DMS 273 (cell line): ENCODE results near the gene LBX2.

Source experiments
- DNase-seq: peaks from one replicate; lab custom pipeline; 2025; ENCODE audit not compliant: unreplicated experiment; lab: John Stamatoyannopoulos, UW

LBX2 gene

DNA sequence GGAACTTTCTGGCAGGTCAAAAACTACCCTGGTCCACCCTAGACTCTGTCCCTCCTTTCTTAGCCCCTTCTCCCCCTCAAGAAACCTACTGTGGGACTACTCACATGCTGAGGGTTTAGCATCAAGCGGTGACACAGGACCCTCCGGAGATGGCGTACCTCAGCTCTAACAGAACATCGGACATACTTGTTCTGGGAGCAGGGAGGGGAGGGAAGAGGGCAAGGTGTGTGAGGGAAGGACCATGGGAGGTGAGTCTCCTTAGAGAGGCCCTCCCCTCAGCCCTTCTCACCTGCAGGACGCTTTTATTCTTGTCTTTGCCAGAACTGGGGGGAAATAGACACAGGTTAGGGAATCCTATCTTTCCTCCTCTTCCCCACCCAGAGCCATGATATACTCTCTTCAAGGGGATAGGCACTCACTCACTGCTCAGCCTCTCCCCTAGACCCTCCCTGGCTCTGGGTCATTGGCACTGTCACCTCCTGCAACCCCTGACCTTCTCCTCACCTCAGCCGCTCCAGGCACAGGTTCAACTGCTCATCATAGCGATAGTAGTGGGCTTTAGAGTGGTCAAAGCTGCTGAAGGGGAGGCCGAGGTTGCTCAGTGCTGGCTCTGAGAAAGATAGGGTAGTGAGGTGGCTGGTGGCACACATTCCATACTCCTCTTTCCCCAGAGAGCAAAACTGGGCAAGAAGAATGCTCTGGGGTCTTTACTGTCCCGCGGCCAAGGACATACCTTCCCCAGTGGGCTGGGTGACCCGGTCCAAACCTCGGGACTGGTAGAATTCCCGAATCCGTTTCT, 6.2 kb upstream of the LBX2 start:
- DNase-seq = no peak

DNA sequence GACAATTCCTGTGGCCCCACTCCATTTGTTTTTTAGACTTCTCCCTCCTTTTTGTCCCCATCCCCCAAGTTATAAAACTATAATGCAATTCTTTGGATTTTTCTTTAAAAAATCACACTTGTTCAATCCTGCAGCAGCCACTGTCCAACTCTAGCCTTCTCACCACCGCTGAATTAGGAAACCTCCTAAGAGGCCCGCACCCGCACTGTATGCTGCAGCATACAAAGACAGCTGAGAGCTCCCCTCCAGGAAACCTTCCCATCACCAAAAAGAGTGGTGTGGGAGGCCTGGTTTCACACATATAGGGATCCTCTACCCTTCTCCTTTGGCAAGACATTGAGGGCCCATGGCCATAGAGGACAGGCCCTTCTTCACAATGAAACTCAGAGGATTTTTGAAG, 5.2 kb upstream of the LBX2 start:
- no peak for DNase-seq

DNA sequence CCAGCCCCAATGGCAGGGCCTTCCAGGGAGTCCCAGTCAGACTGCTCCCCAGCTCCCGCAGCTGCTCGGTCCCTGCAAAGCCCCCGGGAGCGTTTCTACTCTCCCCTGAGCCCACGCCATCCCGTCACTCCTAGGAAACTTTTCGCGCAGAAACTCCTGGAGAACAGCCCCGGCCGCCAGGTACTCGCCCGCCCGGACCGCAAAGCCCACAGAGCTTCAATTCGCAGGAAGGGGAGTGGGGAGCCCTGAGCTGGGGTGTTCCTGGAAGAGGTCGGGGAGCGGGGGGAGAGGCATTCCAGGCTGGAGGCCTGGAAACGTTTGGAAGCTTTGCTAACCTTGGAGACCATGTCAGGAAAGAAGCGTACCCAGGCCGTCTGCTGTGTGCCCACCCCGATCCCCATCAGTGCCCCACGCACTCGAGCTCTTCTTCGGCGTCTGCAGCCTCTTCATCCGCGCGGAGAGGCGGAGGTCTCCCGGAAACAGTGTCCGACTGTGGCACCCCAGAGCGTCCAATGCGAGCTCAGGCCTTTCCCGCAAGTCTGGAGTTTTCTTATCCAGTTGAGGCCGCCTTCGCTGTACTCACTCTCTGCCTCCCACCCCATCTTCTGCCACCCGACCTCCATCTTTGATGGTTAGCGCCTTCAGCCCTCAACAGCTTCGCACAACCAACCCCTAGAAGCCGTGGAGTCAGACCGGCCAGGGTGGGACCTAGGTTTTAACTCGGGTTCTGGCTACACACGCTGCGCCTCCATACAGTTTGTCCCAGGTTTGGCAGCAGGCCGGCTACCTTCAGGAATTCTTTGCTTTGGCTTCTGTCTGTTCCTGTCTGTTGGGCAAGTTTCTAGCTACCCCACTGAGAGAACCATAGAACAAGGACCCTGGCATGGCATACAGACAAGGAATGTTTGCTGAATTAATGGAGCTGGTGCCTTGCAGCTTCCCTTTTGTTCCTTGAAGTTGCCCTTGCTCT, 4.4 kb upstream of the LBX2 start:
- DNase-seq = no peak

DNA sequence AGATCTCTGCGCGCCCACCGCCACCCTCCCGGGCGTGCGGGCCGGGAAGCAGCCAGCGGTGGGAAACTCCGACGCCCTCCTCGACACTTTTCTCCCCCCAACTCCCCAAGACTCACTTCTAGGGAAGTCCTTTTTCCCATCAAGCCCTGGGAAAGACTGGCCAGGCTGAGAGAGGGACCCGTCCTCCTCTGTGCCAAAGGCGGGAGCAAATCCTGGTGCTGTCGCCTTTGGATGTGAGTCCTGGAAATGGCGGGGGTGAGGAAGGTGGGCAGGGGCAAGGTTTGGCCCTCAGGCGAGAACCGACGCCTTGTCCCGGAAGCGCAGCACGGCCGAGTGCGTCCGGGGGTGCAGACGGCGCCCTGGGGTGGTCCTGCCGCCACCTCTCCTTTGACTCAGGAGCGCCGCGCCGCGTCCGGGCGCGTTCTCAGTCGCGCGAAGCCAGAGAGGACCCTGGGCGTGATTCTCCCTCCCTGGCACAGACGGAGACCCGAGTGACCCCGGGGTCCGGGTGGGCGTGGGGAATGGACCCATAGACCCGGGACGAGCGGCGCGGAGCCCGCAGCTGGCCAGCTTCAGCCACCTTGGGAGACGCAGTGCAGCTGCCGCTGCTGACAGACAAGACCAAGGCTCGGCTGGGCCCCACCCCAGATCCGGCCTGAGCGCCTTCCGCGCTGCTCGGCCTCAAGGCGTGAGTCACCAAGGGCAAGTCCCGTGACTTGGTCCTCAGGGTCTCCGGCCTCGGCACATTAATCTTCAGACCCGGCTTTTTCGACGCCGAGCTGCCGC, 3.5 kb upstream of the LBX2 start:
- peak; percentile 51 for DNase-seq

DNA sequence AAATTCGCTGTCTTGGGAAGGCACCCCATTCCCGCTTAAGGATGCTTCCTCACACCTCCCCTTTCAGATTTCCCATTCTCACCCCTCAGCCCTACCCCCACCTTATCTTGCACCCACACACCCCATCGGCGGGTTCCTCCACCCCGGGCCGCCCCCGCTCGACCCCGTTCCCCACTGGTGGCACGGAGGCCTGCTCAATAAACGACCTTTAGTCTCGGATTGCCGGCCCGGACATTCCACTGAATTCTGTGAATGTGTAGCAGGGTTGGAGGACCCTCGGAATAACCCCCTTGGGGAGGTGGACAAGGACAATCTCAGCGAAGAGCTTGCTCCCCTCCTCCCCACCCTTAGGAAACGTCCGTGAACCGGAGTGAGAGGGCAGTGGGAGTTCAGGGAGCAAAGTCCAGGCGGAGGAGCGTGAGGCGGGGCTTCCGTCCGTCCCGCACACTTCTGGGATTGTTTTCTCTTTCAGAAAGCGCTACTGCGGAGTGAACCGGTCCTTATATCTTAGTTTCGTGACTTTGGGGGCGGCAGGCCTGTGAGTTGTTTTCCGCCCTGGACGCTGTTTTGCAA, 2.8 kb upstream of the LBX2 start:
- no peak for DNase-seq

DNA sequence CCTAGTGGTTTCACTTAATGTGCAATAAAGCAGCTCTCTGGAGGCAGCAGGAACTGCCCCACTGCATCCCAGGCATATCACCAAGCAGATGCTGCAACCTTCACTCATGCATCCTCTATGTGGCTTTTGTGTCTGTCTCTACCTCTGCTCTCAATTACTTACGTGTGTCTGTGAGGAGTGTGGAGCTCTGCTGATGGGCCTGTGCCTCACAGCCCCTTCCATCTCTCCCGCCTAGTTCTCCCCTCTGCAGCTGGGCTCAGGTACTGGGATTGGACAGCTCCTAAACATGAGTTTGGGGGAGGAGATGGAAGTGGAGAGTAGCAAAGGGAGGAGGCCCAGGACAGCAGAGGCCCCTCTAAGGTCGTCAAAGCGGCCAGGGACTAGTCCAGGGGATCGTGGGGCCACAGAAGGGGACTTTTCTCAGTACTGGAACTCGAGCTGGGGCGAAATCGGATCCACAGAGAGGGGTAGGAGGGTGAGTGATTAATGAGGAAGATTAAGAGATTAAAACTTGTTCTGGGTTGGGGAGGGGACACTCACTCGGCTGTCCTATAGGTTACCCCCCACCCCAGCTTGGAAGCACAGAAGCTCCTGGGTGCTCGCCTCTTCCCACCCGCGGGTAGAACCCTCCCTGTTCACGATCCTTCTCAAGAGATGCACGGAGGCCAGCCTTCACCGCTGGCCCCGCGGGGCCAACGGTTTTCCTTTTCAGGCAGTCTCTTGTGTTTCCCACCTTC, 2.1 kb upstream of the LBX2 start:
- no peak for DNase-seq

DNA sequence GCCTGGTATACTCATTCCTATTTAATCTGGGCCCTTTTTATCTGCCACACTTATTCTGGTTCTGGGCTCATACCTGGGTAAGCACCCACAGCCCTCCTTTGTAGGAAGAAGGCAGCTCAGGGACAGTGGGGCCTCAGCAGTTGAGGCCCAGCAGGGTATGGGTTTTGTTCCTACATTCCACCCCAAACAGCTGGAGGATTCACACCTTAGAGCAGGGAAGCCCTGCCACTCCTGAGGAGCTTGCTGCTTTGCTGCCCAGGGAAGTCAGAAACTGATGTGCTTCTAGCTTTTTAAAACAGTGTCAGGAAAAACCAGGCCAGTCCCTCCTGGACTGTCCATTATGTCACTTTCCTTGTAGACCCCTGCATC, 1.2 kb upstream of the LBX2 start:
- no peak for DNase-seq

DNA sequence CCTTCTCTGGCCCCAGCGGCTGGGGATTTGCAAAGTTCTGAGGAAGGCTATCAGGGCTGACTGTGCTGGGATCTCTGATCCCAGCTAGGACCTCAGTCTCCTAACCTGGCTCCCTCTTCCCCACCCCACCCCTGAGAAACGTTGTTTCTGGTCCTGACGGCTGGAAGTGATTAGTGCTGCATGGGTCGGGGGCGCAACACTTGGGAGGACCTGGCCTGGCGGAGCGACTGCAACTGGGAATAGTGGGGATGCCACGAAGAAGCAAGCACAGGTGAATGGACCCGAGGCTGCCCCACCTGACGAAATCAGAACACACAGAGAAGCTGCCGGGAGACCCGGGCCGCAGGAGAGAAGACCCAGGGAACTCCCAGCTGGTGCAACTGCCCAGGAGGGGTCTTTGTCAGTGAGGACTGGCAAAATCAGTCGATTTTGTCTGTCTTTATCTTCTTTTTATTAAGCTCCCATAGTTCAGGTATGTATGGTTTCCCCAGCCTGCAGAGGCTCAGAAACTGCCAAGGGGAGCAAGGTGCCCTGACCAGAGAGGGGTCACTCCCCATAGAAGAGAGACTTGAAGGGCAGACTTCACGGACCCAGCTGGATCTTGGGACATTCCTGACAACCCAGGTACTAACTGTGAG, 656 bp upstream of the LBX2 start:
- DNase-seq = no peak

DNA sequence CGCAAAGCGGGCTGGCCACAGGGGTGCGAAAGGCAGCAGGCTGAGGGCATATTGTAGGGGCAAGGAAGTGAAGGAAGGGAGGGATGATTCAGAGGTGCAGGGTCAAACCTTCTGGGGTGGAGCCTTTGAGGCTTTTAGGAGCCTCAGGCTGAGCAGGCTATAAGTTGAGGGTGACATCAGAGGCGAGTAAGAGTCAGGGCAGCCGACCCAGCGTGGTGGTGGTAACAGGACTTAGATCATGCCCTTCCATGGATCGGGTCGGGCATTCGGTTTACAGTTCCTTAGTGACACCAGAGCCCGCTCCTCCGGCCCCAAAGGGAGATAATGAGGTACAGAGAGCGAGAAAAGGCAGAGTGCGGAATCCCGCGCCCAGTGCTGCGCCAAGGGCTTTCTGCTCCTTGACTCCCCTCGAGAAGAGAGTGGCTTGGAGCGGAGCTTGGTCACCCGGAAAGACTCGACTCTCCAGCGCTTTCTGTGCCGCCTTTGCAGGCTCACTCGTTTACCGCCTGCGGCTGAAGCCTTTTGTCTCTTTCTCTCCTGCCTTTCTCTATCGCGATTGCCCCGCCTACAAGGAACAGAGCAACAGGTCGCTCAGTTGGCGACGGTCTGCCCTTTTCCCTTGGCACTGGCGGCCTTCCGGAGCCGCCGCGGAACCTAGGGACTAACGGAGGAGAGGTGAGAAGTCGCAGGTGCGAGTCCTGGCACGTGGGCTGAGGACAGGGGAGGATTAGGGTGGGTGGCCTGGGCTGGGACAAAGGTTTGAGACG, 720 bp downstream of the LBX2 start:
- DNase-seq = peak; percentile 74

DNA sequence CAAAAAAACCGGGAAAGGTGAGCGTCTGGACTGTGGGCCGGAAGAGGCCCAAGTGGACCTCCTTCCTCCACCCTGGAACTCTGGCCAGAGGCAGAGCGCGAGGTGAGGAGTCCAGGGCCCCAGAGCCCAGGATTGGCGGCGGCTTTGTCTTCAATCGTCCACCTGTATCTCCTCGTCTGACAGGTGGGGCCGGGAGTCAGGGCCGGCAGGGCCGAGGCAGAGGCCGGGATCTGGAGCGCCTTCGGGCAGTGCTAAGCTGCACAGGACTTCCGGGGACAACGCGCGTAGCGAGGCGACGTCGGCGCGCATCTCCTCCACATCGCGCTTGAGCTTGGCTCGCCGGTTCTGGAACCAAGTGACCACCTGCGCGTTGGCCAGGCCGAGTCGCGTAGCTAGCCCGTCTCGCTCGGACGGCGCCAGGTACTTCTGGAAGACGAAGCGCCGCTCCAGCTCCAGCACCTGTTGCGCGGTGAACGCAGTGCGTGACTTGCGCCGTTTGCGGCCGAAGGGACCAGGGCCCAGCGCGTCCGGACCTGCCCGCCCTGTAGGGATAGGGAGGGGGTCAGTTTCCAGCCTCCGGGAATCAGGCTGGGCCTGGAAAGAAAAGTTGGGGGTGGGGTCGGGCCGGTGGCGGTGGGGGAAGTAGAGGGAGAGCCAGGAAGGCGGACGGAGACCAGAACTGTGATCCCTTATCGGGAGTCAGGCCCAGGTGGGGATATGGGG, 1.5 kb downstream of the LBX2 start:
- peak; percentile 47 for DNase-seq

DNA sequence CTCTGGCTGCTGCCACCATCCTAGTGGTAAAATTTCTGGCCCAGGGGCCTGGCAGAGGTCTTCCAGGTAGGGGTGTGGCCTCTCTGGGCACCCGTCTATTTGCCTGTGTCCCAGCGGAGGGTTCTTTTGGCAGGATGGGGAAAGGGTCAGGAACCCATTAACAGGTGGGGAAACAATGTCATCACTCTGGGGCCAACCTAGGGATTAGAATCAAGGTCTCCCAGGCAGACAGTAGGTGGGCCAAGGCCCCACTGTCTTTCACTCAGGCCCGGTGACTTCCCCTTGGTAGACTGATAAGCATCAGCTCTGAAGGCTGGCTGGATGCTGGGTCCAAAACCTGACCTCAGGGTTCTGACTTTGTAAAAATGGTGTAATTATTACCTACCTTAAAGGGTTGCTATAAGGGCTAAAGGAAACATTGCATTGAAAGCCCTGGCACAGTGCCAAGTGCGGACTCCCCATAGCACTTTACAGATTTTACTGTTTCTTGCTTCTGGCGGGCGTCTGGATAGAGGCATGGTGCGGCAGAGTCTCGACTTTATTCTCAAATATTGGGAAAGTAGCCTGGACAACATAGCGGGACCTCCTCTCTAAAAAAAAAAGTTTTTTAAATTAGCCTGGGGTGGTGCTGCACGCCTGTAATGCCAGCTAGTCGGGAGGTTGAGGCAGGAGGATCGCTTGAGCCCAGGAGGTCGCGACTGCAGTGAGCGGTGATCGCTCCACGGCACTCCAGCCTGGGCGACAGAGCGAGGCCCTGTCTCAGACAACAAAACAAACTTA, 2.2 kb downstream of the LBX2 start:
- peak; percentile 16 for DNase-seq

DNA sequence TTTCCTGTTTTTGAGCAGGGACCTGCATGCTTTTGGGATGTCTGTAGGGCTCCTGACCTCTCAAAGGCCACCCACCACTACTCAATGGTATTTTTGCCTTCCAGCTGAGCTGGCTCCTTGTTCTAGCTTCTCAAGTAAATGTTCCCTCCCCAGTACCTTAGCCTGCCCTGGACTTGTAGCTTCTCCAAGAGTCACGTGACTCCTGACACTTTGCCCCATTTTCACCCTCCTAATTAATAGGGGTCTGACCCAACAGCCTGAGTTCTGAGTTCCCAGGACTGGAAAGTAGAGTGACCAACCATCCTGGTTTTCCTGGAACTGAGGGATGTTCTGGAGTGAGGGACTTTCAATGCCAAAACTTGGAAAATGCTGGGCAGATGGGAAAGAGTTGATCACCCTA, 4.0 kb downstream of the LBX2 start:
- DNase-seq = no peak

DNA sequence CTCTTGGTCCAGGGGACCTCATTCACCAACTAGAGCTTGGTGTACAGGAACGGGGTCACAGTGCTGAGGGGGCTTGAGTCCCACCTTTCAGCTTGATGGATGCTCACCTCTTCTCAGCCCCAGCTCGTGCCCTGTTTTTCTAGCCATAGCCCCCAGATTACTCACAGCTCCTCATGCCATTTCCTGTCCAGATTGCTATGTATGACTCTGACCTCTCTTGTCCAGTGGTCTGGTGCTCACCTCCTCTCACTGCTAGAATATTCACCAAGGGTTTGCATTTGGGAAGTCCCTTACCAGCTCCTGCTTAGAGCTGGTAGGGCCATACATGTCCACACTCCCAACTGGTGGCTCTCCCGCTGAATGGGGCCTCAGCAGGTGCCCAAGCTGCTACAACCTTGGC, 5.9 kb downstream of the LBX2 start:
- DNase-seq = no peak

DNA sequence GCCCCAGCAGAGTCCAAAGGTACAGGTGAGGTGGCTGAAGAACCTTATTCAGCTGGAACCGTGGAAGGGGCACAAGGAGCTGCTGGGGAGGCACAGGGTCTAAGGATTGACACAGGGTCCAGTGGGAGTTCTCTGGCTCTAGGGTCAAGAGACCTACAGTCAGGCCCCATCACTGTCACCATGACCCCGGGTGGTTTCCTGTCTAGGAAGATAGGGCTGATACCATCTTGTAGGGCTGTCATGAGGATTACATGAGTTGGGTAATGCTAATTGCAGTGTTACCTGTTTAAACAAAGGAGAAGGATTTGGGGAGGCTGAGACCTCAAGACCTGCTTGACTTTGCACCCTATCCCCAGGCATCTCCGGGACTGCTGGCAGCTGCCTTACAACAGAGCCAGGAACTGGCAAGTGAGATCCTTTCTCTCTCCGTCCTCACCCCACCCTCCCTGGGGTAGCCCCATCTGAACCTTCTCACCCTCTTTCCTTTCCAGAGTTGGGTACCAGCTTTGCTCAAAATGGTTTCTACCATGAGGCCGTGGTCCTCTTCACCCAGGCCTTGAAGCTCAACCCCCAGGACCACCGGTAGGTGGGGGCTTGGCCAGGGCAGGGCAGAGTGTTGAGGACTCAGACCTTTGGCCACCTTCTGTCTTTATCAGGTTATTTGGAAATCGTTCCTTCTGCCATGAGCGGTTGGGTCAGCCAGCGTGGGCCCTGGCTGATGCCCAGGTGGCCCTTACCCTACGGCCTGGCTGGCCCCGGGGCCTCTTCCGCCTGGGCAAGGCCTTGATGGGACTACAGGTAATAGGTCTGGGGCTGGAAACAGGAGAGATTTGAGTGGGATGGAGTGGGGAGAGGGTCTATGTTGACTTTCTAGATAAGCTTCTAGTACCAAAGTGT, 7.5 kb downstream of the LBX2 start:
- no peak for DNase-seq

DNA sequence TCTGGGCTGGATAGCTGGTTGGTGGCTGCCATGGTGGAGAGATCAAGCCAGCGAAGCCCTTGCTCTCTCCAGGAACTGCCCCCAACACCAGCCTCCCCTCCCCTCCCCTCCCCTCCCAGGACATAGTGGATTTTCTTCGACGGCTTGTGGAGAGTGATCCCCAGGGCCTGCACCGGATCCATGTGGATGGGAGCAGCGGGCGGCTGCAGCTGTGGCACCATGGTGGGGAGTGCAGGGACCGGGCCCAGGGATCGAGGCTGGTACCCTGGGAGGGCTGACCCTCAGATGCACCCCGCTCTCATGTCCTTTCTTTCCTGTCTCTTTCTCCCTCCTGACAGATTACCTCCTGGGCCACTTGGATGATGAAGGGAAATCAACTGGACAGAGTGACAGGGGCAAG, 9.5 kb downstream of the LBX2 start:
- no peak for DNase-seq

DNA sequence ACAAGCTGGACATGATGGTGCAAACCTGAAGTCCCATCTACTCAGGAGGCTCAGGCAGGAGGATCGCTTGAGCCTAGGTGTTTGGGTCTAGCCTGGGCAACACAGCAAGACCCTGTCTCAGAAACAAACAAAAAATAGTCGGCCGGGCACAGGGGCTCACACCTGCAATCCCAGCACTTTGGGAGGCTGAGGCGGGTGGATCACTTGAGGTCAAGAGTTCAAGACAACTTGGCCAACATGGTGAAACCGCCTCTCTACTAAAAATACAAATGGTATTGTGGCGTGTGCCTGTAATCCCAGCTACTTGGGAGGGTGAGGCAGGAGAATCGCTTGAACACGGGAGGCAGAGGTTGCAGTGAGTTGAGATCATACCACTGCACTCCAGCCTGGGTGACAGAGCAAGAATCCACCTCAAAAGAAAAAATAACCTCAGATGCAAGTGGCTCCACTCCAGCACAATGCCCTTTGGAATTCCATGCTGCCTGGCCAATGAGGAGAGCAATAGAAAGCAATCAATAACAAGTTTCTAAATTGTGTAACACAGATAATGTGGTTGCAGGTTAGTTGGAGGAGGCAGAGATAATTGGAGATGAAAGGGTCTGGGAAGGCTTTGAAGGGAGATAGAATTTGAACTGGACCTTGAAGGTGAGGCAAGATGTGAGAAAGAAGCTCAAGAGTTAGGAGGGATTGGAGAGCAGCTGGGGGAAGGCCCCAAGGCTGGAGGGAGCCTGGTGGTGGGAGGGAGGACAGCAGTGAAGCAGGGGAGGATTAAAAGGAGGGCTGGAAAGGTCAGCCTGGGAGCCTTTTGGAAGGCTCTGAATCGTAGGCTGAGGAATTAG, 10.5 kb downstream of the LBX2 start:
- DNase-seq = no peak
